Activated CD4-positive, alpha-beta T cell treated with anti-CD3 and anti-CD28 coated beads, Interleukin-10, Interleukin-2, amounts not matched to agents 100 ng/mL and 50 ng/mL, durations not matched to agents 16 hours and 8 hours (primary cell): ENCODE measurements around the gene NTRK1.

Source experiments
- DNase-seq: peaks from one replicate; pipeline ENCODE4 v3.0.0-alpha.2; 2020

NTRK1 gene

GRCh38 chr1:156899956-156900718 lies 39.5 kb downstream of the NTRK1 start:
- DNase-seq, result no peak

DNA sequence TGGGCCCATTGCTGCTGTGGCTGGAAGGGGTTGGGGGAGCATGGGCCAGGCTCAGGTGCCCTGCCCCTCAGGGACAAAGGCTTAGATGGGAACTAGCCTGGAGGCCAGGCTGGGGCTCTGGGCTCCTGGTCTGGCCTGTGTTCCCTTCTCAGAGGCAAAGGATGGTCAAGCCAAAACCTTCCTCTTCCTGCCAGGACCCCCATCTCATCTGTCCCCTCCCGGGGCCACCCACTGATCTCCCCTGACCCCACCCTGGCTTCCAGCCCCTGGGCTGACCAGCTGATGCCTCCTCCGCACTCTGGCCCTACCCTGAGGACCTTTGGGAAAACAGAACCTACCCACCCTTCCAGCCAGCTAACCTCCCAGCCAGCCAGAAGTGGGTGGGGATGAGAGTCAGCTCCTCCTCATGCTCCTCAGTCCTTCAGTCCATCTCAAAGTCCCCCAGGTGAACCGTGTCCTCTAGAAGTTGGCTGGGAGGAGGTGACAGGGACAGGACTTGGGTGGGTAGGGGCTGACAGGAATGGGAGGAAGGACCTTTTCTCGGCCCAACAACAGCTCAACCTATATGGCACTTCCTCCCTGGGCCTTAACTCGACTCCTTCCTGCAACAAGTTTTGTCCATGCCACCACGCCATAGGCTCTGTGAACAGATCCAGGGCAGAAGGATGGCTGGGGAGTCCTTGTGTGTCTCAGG lies 40.4 kb downstream of the NTRK1 start:
- no peak for DNase-seq

GRCh38 chr1:156901590-156901900 lies 40.9 kb downstream of the NTRK1 start:
- DNase-seq, result no peak

GRCh38 chr1:156901966-156902915 lies 41.6 kb downstream of the NTRK1 start:
- DNase-seq, result no peak

DNA sequence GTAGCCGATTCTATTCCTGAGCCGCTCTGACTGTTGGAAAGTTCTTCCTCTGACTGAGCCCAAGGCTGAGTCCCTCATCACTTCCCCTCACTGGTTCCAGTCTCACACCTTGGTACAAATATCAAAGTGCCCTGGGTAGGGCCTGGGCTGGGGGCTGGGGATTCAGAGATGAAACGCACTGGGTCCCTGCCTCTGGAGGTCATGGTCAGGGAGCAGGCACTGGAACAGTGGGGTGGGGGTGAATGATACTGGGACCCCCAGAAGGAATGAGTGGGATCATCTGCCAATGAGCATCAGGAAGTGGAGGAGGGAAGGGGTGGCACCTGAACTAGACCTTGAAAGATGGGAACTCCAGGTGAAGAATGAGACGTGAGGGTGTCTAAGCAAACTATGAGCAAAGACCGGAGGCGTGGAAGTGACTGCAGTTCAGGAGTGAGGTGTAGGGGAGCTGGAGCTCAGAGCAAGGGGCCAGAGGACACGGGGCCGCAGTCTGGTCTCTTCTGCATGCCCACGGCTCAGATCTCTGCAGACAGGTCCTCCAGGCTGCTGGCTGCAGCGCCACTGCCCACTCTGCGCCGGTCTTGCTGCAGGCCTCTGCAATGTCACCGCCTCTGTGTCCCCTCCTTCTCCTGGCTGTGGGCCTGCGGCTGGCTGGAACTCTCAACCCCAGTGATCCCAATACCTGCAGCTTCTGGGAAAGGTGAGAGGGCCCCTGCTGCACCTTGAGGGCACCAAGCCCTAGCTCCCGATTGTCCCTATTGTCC lies 42.8 kb downstream of the NTRK1 start:
- DNase-seq, result no peak

- no peak for DNase-seq
These were observed 43.7 kb downstream of the NTRK1 start for GRCh38 chr1:156904187-156904959.

GRCh38 chr1:156905176-156905575 lies 44.5 kb downstream of the NTRK1 start:
- no peak for DNase-seq

GRCh38 chr1:156905651-156906050 lies 45.0 kb downstream of the NTRK1 start:
- DNase-seq, result no peak

GRCh38 chr1:156906206-156906906 lies 45.7 kb downstream of the NTRK1 start:
- DNase-seq, result no peak

DNA sequence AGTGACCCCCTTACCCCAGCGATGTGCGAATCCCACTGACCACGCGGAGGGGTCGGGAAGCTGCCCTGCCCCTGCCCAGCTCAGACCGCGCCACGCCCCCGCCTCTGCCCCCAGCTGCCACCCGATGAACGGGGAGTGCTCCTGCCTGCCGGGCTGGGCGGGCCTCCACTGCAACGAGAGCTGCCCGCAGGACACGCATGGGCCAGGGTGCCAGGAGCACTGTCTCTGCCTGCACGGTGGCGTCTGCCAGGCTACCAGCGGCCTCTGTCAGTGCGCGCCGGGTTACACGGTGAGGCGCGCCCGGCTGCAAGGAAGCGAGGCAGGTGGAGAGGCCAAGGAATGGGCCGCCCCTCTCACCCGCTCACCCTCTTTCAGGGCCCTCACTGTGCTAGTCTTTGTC lies 47.9 kb downstream of the NTRK1 start:
- DNase-seq, result no peak

GRCh38 chr1:156908955-156909354 lies 48.3 kb downstream of the NTRK1 start:
- no peak for DNase-seq

DNA sequence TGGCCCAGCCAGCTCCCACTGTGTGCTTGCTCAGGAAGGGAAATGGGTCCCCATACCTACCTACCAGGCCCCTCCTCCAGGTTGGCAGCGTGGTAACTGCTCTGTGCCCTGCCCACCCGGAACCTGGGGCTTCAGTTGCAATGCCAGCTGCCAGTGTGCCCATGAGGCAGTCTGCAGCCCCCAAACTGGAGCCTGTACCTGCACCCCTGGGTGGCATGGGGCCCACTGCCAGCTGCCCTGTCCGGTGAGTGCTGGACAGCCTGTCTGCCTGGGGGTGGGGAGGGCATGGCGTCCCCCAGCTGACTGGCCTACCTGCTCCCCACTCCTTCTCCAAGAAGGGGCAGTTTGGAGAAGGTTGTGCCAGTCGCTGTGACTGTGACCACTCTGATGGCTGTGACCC lies 49.0 kb downstream of the NTRK1 start:
- DNase-seq, result no peak

GRCh38 chr1:156910309-156910782 lies 49.7 kb downstream of the NTRK1 start:
- peak; percentile 65 for DNase-seq

DNA sequence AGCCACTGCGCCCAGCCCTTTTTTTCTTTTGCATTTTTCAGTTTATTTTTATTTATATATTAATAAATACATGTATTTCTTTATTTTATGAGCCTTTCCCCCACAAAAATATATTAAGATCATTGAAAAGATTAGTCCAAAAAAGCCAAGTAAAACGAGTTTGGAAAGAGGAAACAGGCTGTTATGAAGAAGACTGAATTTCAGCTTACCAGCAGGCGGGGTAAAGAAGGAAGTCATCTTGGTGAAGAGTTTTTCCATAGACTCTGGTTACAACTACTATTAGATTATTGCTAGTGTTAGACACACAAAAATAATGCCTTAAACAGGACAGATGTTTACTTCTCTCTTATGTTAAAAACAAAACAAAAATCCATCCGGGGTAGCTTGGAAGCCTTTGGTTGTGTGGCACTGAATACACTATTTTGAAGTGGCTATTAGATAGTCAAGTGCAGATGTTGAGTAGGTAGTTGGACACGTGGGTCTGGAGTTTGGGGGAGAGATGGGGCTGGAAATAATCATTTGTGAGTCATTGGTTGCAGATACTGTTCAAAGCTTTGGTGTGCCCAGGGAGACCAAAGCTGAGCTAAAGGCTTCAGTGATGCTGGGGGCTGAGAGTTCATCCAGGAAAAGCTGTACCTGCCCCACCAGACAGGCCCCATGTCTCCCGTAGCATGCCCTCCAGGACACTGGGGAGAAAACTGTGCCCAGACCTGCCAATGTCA lies 51.1 kb downstream of the NTRK1 start:
- DNase-seq, result no peak

- no peak for DNase-seq
These were observed 51.6 kb downstream of the NTRK1 start for GRCh38 chr1:156912310-156912709.

DNA sequence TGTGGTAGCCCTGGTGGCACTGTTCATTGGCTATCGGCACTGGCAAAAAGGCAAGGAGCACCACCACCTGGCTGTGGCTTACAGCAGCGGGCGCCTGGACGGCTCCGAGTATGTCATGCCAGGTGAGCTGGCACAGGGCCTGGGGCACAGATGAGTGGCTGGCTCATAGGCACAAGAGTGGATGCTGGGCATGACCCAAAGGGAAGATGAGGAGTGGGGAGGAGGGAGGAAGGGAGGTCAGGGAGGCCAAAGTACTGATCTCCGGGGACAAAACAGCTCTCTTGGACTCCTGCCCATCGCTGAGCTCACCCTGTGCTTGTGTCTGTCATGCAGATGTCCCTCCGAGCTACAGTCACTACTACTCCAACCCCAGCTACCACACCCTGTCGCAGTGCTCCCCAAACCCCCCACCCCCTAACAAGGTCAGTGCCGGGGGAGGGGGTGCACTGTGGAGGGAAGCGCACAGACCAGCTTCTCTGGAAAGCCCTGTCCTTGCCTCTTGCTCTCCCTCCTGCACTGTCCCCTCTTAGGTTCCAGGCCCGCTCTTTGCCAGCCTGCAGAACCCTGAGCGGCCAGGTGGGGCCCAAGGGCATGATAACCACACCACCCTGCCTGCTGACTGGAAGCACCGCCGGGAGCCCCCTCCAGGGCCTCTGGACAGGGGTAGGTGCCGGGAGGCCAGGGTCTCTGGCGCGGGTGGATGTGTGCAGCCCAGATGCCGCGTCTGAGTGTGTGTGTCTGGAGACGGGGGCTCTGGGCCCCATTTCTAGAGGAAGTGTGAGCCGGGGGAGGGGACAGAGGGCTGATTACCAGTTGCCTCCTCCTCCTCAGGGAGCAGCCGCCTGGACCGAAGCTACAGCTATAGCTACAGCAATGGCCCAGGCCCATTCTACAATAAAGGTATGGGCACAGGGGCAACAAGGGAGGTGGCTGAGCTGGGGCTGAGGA lies 52.5 kb downstream of the NTRK1 start:
- DNase-seq, result no peak

DNA sequence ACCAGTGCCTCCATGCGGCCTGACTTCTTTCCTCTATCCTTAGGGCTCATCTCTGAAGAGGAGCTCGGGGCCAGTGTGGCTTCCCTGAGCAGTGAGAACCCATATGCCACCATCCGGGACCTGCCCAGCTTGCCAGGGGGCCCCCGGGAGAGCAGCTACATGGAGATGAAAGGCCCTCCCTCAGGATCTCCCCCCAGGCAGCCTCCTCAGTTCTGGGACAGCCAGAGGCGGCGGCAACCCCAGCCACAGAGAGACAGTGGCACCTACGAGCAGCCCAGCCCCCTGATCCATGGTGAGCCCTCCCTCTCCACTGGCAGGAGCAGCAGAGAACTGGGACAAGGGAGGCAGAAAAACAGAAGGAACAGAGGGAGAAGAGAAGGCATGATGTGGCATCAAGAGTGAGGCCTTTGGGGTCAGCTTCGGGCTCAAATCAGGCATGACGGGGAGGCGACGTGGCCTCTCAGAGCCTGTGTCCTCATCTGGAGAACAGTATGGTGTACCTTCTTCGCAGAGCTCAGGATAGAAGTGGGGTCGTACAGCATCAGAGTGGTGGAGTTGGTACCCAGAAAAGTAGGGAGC lies 53.2 kb downstream of the NTRK1 start:
- no peak for DNase-seq

DNA sequence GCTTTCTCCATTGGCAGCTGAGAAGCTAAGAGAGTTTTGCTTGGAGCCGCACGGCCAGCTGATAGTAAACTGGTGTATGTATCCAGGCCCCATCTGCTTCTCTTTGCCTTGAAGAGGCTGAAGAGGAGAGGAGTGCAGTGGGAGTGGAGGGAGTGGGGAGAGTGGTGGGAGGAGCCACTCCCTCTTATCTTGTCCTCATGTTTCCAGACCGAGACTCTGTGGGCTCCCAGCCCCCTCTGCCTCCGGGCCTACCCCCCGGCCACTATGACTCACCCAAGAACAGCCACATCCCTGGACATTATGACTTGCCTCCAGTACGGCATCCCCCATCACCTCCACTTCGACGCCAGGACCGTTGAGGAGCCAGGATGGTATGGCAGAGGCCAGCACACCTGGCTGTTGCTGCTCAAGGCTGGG lies 53.8 kb downstream of the NTRK1 start:
- no peak for DNase-seq
